Measurements from ENCODE around the gene SEMA4C.

SEMA4C gene

DNA sequence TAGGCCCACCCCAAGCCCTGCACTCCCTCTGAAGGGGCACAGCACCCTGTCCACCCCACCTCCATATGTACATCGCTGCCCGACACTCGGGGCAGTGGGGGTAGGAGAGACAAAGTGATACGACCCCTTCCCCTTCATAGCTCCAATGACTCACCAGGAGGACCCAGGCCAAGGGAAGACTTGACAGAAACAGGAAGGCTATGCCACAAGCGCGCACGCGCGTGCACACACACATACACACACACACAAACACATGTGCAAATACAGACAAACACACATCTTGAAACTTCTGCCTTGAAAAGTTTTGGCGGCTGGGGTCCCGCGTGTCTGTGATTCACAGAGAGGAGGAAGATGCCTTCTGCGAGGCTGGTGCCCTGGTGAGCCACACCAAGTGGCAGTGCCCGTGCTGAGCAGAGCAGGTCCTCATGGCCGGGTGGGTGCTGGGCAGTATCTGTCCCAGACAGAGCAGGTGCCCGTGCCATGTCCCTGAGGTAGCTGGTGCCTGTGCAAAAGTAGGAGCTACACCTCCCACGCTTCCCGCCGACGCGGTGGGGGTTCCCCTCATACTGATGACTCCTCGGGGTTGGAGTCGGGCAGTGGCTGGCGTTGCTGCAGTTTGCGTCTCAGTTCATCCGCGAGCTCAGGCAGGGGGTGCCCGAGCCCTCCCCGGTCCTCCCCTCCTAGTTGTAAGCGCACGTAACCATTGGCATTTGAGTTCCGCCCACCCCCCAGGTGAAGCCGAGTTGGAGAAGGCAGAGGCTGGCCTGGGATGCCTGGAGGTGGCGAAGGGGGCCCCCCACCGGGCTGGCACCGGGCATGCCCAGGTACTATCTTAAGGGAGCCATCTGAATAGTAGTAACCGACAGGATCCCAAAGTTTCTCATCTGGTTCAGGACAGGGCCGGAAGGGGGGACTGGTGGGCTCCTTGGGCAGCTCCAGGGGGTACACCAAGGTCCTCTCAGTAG is 9.5 kb downstream of the SEMA4C start:
- no peaks in the 10 kb centered on the region for H3K27me3 ChIP-seq (ENCODE audit: low read depth, low read length)
- no peaks in the 10 kb centered on the region for H3K9me3 ChIP-seq (ENCODE audit: control insufficient read depth in 1 of 2, low read length in 2 of 2)
- peaks cover 29 to 44% of the 10 kb centered on the region in 2 donors for H3K36me3 ChIP-seq (ENCODE audit: control insufficient read depth in 1 of 2, insufficient read depth in 2 of 2, low read length in 2 of 2)
- H3K4me1 ChIP-seq (ENCODE audit: control insufficient read depth in 1 of 2, insufficient read depth in 2 of 2, low read length in 2 of 2): peaks cover 9 to 40% of the 10 kb centered on the region in 2 donors
- H3K27ac ChIP-seq (ENCODE audit: low read length): no peak overlapping the region
- no peak overlapping the region for H3K4me3 ChIP-seq (ENCODE audit: low read depth in 1 of 2, low read length in 2 of 2)

DNA sequence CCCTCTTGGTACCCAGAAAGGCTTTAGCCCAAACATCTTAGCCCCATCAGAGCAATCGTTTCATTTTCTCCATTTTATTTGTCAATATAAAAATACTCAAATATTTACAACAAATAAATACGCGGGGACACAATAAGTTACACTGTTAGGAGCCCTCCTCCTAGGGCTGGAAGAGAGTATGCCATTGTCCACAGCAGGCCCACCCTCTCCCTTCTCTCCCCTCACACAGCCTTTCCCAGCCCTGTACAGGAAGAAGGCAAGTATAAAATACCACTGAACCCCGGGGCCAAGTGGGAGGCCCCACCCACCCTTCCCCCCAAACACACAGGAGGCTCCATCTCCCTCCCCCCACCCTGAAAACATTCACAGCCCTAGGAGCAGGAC is 10.2 kb downstream of the SEMA4C start:
- Histone ChIP-seq H3K27me3 (ENCODE audit: low read depth, low read length) (no peaks in the 10 kb centered on the region), H3K36me3 (ENCODE audit: control insufficient read depth in 1 of 2, insufficient read depth in 2 of 2, low read length in 2 of 2) (peaks cover 26 to 38% of the 10 kb centered on the region in 2 donors), H3K9me3 (ENCODE audit: control insufficient read depth in 1 of 2, low read length in 2 of 2) (no peaks in the 10 kb centered on the region), H3K27ac (ENCODE audit: low read length) (peak overlapping the region; percentile 41), H3K4me3 (ENCODE audit: low read depth in 1 of 2, low read length in 2 of 2) (peak overlapping the region in 1 of 2 donors; percentile 94), H3K4me1 (ENCODE audit: control insufficient read depth in 1 of 2, insufficient read depth in 2 of 2, low read length in 2 of 2) (peaks cover 9 to 39% of the 10 kb centered on the region in 2 donors)

DNA sequence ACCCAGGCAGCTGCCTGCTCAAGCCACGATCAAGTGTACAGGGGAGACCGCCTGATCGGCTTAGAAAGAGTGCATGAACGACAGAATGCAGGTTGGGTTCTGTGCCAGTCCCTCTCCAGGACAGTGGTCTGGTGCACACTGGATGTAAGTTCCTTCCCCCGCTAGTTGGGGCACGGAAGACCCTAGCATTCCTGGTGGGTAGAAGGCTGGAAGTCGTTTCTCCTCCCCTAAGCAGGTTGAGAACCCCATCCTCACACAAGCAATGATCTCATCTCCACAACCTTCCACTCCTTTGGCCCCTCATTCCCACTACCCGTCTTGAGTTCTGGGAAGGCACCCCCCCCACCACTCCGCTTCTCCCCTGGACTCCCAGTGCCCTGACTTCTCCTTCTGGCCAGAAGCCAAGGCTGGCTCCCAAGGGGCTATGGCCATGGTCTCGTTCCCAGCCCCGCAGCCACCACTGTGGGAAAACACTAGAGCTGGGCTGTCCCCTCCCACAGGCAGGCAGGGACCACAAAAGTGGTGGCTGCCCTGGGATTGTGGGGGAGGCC is 10.7 kb downstream of the SEMA4C start:
- peak overlapping the region; percentile 41 for H3K27ac ChIP-seq (ENCODE audit: low read length)
- peaks cover 9 to 39% of the 10 kb centered on the region in 2 donors for H3K4me1 ChIP-seq (ENCODE audit: control insufficient read depth in 1 of 2, insufficient read depth in 2 of 2, low read length in 2 of 2)
- no peaks in the 10 kb centered on the region for H3K27me3 ChIP-seq (ENCODE audit: low read depth, low read length)
- peaks cover 22 to 34% of the 10 kb centered on the region in 2 donors for H3K36me3 ChIP-seq (ENCODE audit: control insufficient read depth in 1 of 2, insufficient read depth in 2 of 2, low read length in 2 of 2)
- H3K9me3 ChIP-seq (ENCODE audit: control insufficient read depth in 1 of 2, low read length in 2 of 2): no peaks in the 10 kb centered on the region
- H3K4me3 ChIP-seq (ENCODE audit: low read depth in 1 of 2, low read length in 2 of 2): peak overlapping the region in 1 of 2 donors; percentile 94

DNA sequence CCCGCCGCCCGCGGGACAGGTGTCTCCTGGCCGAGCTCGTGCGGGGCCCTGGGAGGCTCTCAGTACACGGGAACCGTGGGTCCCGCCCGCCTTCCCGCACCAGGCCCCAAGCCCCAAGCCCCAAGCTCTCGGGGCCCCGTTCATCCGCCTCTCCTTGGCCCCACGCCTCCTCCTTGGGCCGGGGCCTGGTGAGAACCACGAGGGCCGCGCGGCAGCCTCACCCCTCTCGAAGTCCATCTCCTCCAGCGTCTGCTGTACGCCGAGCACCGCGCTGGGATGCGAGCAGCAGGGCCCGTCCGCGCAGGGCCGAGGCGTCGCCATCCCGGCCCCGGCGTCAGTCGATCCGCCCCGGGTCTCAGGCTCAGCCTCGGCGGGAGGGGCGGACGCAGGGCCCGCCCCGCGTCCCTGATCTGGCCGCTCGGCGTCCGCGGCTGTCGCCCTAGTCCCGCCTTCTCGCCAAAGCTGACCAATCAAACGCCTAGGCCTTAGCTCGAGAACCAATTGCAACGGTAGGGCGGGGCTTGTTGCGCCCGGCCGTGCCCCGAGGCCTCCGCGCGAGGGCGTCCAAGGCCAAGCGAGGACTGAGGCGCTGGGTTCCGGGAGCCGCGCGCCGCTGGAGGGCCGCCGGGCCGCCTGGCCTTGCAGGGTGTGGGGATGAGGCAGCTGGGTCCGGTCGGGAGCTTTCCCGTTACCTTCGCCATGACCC is 12.1 kb downstream of the SEMA4C start, which contains the start of gene ANKRD39:
TSS of gene ANKRD39 (minus strand) at position 350 of the 706 bp plus-strand sequence. CDS start at position 321, 29 bp downstream.
- H3K4me3 ChIP-seq (ENCODE audit: low read depth in 1 of 2, low read length in 2 of 2): peak within 1 kb of the TSS; percentile 74 to 94
- H3K4me1 ChIP-seq (ENCODE audit: control insufficient read depth in 1 of 2, insufficient read depth in 2 of 2, low read length in 2 of 2): peaks cover 9 to 39% of the 10 kb centered on the region in 2 donors
- H3K36me3 ChIP-seq (ENCODE audit: control insufficient read depth in 1 of 2, insufficient read depth in 2 of 2, low read length in 2 of 2): peaks cover 18 to 34% of the 10 kb centered on the region in 2 donors
- H3K27me3 ChIP-seq (ENCODE audit: low read depth, low read length): no peaks in the 10 kb centered on the region
- no peaks in the 10 kb centered on the region for H3K9me3 ChIP-seq (ENCODE audit: control insufficient read depth in 1 of 2, low read length in 2 of 2)
- H3K27ac ChIP-seq (ENCODE audit: low read length): peak within 1 kb of the TSS; percentile 23

DNA sequence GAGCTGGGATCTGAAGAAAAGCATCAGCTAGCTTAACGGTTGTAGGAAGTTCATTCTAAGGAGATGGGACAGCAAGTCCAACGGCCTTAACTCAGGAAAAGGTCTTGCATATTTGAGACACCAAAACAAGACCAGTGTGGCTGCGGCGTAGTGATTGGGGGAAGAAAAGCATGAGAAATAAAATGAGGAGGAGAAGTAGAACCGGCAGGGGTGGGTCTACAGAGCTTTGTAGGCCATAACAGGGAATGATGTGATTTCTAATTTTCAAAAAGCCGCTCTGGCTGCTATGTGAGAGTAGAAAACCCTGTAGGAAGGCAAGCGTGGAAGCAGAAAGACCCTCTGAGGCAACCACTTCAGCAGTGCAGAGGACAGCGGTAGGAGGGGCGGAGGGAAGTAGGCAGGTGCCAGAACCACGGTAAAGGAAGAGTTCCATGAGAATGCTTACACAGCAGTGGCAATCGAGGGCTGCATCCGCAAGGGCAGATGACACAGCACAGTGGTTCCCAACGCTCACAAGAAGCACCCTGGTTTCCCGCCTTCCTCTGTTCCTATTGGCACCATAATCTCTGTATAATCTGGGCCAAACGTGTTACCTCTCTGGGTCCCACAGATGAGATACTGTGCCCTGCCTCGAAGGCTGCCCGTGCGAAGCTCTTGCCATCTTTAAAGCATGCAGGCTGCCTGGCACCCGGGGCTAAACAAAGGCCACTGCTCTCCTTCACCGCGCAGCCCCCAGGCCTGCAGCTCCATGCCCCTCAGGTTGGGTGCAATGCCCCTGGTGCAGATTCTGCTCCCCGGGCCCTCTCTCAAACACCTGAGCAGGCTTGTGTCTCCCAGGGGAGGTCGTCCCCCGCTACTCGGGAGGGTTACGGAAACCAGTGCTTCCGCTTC is 12.9 kb downstream of the SEMA4C start:
- Histone ChIP-seq H3K27ac (ENCODE audit: low read length) (peak overlapping the region; percentile 23), H3K9me3 (ENCODE audit: control insufficient read depth in 1 of 2, low read length in 2 of 2) (no peaks in the 10 kb centered on the region), H3K4me1 (ENCODE audit: control insufficient read depth in 1 of 2, insufficient read depth in 2 of 2, low read length in 2 of 2) (peaks cover 9 to 39% of the 10 kb centered on the region in 2 donors), H3K27me3 (ENCODE audit: low read depth, low read length) (no peaks in the 10 kb centered on the region), H3K36me3 (ENCODE audit: control insufficient read depth in 1 of 2, insufficient read depth in 2 of 2, low read length in 2 of 2) (peaks cover 17 to 35% of the 10 kb centered on the region in 2 donors), H3K4me3 (ENCODE audit: low read depth in 1 of 2, low read length in 2 of 2) (peak overlapping the region; percentile 74 to 94)

DNA sequence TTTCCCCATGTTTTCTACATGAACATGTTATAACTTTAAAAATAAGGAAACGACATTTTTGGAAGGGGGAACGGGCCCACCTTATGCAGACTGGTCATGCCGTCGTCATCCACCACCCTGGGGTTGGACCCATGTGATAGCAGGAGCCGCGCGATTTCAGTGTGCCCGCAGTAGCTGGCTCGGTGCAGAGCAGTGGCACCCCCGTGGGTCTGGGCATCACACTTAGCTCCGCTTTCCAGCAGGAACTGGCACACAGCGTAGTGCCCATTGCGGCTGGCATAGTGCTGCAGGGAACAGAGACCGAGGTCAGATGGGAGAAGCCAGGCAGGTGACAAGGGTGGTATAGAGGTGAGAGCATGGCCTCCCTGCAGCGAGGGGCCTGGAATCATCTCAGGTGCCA is 16.6 kb downstream of the SEMA4C start:
- H3K4me3 ChIP-seq (ENCODE audit: low read depth in 1 of 2, low read length in 2 of 2): no peak overlapping the region
- no peaks in the 10 kb centered on the region for H3K27me3 ChIP-seq (ENCODE audit: low read depth, low read length)
- H3K4me1 ChIP-seq (ENCODE audit: control insufficient read depth in 1 of 2, insufficient read depth in 2 of 2, low read length in 2 of 2): peaks cover 9 to 14% of the 10 kb centered on the region in 2 donors
- H3K36me3 ChIP-seq (ENCODE audit: control insufficient read depth in 1 of 2, insufficient read depth in 2 of 2, low read length in 2 of 2): peaks cover 12 to 47% of the 10 kb centered on the region in 2 donors
- H3K9me3 ChIP-seq (ENCODE audit: control insufficient read depth in 1 of 2, low read length in 2 of 2): no peaks in the 10 kb centered on the region
- H3K27ac ChIP-seq (ENCODE audit: low read length): no peak overlapping the region

DNA sequence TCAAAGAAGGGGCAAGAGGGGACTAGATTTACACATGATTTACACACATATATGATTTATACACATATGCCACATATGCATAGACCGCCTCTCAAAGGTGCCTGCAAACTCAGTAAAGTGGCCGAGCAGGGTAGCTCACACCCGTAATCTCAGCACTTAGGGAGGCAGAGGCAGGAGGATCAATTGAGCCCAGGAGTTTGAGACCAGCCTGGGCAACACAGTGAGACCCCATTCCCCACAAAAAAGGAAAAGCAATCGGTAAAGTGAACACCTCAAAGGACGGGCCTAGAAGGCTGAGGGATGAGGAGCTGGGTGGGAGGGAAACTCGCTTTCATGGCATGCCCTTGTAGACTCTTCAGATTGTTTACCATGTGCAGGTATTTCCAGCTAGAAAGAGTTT is 17.2 kb downstream of the SEMA4C start:
- Histone ChIP-seq H3K4me1 (ENCODE audit: control insufficient read depth in 1 of 2, insufficient read depth in 2 of 2, low read length in 2 of 2) (peaks cover 9 to 14% of the 10 kb centered on the region in 2 donors), H3K27me3 (ENCODE audit: low read depth, low read length) (no peaks in the 10 kb centered on the region), H3K36me3 (ENCODE audit: control insufficient read depth in 1 of 2, insufficient read depth in 2 of 2, low read length in 2 of 2) (peaks cover 17 to 53% of the 10 kb centered on the region in 2 donors), H3K27ac (ENCODE audit: low read length) (no peak overlapping the region), H3K4me3 (ENCODE audit: low read depth in 1 of 2, low read length in 2 of 2) (no peak overlapping the region), H3K9me3 (ENCODE audit: control insufficient read depth in 1 of 2, low read length in 2 of 2) (no peaks in the 10 kb centered on the region)

DNA sequence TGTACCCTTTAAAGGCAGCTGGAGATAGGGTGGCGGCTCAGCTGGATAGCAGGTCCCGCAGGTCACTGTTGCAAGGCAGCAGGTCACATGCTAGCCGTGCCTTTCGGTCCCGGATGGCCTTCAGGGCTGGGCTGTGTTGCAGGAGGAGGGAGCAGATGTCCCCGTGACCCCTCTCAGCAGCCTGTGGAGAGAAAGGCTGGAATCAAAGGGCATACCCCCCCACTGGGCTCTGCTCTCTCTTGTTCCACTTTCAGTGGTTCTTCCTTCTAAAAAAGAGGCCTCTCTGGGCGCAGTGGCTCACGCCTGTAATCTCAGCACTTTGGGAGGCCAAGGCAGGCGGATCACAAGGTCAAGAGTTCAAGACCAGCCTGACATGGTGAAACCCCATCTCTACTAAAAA is 21.6 kb downstream of the SEMA4C start:
- Histone ChIP-seq H3K4me1 (ENCODE audit: control insufficient read depth in 1 of 2, insufficient read depth in 2 of 2, low read length in 2 of 2) (no peaks in the 10 kb centered on the region), H3K27ac (ENCODE audit: low read length) (no peak overlapping the region), H3K4me3 (ENCODE audit: low read depth in 1 of 2, low read length in 2 of 2) (no peak overlapping the region), H3K27me3 (ENCODE audit: low read depth, low read length) (no peaks in the 10 kb centered on the region), H3K9me3 (ENCODE audit: control insufficient read depth in 1 of 2, low read length in 2 of 2) (no peaks in the 10 kb centered on the region), H3K36me3 (ENCODE audit: control insufficient read depth in 1 of 2, insufficient read depth in 2 of 2, low read length in 2 of 2) (peaks cover 23 to 60% of the 10 kb centered on the region in 2 donors)

DNA sequence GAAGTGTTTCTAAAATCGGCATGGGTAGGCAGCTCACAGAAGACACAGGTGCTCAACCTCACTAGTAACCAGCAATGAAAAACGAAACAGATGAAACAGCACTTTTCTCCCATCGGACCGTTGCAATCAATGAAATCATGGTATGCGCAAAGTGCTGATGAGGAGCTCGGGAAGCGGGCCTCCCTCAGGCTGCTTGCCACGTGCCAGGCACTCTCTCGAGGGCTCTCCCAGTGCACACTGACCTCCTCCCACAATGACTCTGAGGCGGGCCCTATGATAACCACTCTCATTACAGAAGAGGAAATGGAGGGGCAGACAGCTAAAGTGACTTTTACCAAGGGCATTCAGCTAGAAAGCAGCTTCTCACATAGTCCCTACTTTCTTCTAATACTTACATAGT is 22.3 kb downstream of the SEMA4C start:
- Histone ChIP-seq H3K4me1 (ENCODE audit: control insufficient read depth in 1 of 2, insufficient read depth in 2 of 2, low read length in 2 of 2) (no peaks in the 10 kb centered on the region), H3K9me3 (ENCODE audit: control insufficient read depth in 1 of 2, low read length in 2 of 2) (no peaks in the 10 kb centered on the region), H3K4me3 (ENCODE audit: low read depth in 1 of 2, low read length in 2 of 2) (no peak overlapping the region), H3K27ac (ENCODE audit: low read length) (no peak overlapping the region), H3K36me3 (ENCODE audit: control insufficient read depth in 1 of 2, insufficient read depth in 2 of 2, low read length in 2 of 2) (peaks cover 17 to 53% of the 10 kb centered on the region in 2 donors), H3K27me3 (ENCODE audit: low read depth, low read length) (no peaks in the 10 kb centered on the region)

DNA sequence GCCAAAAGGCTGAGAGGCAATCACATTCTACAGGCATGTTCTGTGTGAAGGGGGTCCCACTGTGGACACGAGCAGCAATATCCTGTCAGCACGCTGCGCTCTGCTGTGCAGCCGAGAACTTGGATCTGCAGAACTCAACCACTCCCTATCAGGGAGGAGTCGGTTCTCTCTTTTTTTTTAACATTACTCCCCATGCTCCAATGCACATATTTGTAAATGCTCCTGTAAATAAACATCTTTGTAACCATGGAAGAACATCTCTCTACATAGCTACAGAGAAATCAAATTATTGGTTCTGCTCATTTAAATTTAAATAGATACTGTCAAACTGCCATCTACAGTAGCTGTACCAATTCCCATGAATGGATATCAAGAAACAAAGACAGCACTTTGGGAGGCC is 23.1 kb downstream of the SEMA4C start:
- H3K4me3 ChIP-seq (ENCODE audit: low read depth in 1 of 2, low read length in 2 of 2): no peak overlapping the region
- H3K36me3 ChIP-seq (ENCODE audit: control insufficient read depth in 1 of 2, insufficient read depth in 2 of 2, low read length in 2 of 2): peaks cover 17 to 48% of the 10 kb centered on the region in 2 donors
- no peaks in the 10 kb centered on the region for H3K9me3 ChIP-seq (ENCODE audit: control insufficient read depth in 1 of 2, low read length in 2 of 2)
- no peaks in the 10 kb centered on the region for H3K27me3 ChIP-seq (ENCODE audit: low read depth, low read length)
- no peaks in the 10 kb centered on the region for H3K4me1 ChIP-seq (ENCODE audit: control insufficient read depth in 1 of 2, insufficient read depth in 2 of 2, low read length in 2 of 2)
- H3K27ac ChIP-seq (ENCODE audit: low read length): no peak overlapping the region

Measured in muscle layer of duodenum (tissue), 2 donors.